ENCODE data around the gene NT5C3A. TPM values are rescaled to one million over a fixed set of nuclear protein-coding genes. Genes with fewer than 3 reads are reported as not detected.

NT5C3A gene
- total RNA-seq, 1 experiment from 2014 or later = 18.6 TPM

GRCh38 chr7:33039903-33040292, 22.7 kb downstream of the NT5C3A start:
- Mint-ChIP-seq H3K27ac (no peak overlapping the region), H3K4me3 (no peak overlapping the region), H3K4me1 (peaks cover 10% of the 10 kb centered on the region; the same call in 1 of the 2 replicates), H3K9me3 (no peaks in the 10 kb centered on the region), H3K27me3 (ENCODE audit: low read depth) (no peaks in the 10 kb centered on the region), H3K36me3 (no peaks in the 10 kb centered on the region)
- CTCF ChIA-PET = no interaction called here
- TF ChIP-seq RORB (CRISPR knock-in tag; IDR thresholded peaks at IDR 0.05) = no peak
- TF ChIP-seq SMAD4 (CRISPR knock-in tag; IDR thresholded peaks at IDR 0.05) = no peak
- TF ChIP-seq NR2C2 (CRISPR knock-in tag; IDR thresholded peaks at IDR 0.05) = no peak
- TF ChIP-seq IRF2 (CRISPR knock-in tag; IDR thresholded peaks at IDR 0.05; ENCODE audit: borderline replicate concordance, low read depth) = no peak
- TF ChIP-seq JUN (CRISPR knock-in tag; IDR thresholded peaks at IDR 0.05) = no peak
- TF ChIP-seq GABPB1 (CRISPR knock-in tag; IDR thresholded peaks at IDR 0.05) = no peak
- no peak for TF ChIP-seq OVOL2 (CRISPR knock-in tag; IDR thresholded peaks at IDR 0.05; ENCODE audit: borderline replicate concordance)
- no peak for TF ChIP-seq IRF1 (CRISPR knock-in tag; IDR thresholded peaks at IDR 0.05)
- TF ChIP-seq KAT7 (CRISPR knock-in tag; IDR thresholded peaks at IDR 0.05; ENCODE audit: borderline replicate concordance) = no peak
- no peak for TF ChIP-seq MAX (CRISPR knock-in tag; IDR thresholded peaks at IDR 0.05)
- TF ChIP-seq ATF2 (CRISPR knock-in tag; IDR thresholded peaks at IDR 0.05; ENCODE audit: borderline replicate concordance, low read depth) = no peak
- TF ChIP-seq E2F5 (CRISPR knock-in tag; IDR thresholded peaks at IDR 0.05) = no peak
- TF ChIP-seq ATF1 (CRISPR knock-in tag; IDR thresholded peaks at IDR 0.05) = no peak
- TF ChIP-seq USF1 (CRISPR knock-in tag; IDR thresholded peaks at IDR 0.05) = no peak
- POLR2A ChIA-PET = no interaction called here
- no peak for DNase-seq (ENCODE audit: low spot score)
- ATAC-seq = no peak

- ChIA-PET POLR2A (no interaction called here), CTCF (interaction anchor here (0.6 kb wide), 1 partner anchor 10 kb away, joined by 3 read pairs; no protein-coding TSS in a partner anchor)
- H3K9me3 Mint-ChIP-seq = no peaks in the 10 kb centered on the region
- TF ChIP-seq ZNF423 (CRISPR knock-in tag; IDR thresholded peaks at IDR 0.05) (no peak), ZNF121 (CRISPR knock-in tag; IDR thresholded peaks at IDR 0.05) (no peak), ARID4B (CRISPR knock-in tag; IDR thresholded peaks at IDR 0.05; ENCODE audit: borderline replicate concordance) (no peak), TP53 (CRISPR knock-in tag; IDR thresholded peaks at IDR 0.05) (no peak), ZBTB21 (CRISPR knock-in tag; IDR thresholded peaks at IDR 0.05; ENCODE audit: borderline replicate concordance) (no peak), HMGXB4 (CRISPR knock-in tag; IDR thresholded peaks at IDR 0.05) (no peak), PRDM15 (CRISPR knock-in tag; IDR thresholded peaks at IDR 0.05) (no peak)
These were observed 23.2 kb downstream of the NT5C3A start for GRCh38 chr7:33039257-33039902.

More at GRCh38 chr7:33039257-33039902, 23.2 kb downstream of the NT5C3A start:
- H3K4me1 Mint-ChIP-seq = peaks cover 10% of the 10 kb centered on the region; the same call in 1 of the 2 replicates
- ATAC-seq (no peak), DNase-seq (ENCODE audit: low spot score) (no peak)
- H3K27ac Mint-ChIP-seq = no peak overlapping the region
- H3K4me3 Mint-ChIP-seq = no peak overlapping the region
- H3K36me3 Mint-ChIP-seq = no peaks in the 10 kb centered on the region
- no peaks in the 10 kb centered on the region for H3K27me3 Mint-ChIP-seq (ENCODE audit: low read depth)

All from WTC11 (cell line).